Stimulated activated CD4-positive, alpha-beta T cell treated with anti-CD3 and anti-CD28 coated beads, Interleukin-2, amount 100 ng/mL, for 48 hours (primary cell): Measurements from ENCODE around the gene SLC35F1.
"Not testable (repeated sequence)": the region's sequence is repeated elsewhere in the genome, so short reads cannot be mapped to it uniquely, and the experiment has no call there.

Experiments used
- DNase-seq, 2 donors: peaks; one replicate each; pipeline ENCODE4 v3.0.0-alpha.2; 2020

Gene SLC35F1

GRCh38 chr6:117928833-117929232, 21.8 kb downstream of the SLC35F1 start:
- DNase-seq, result no peak

GRCh38 chr6:117929501-117929900, 22.4 kb downstream of the SLC35F1 start:
- no peak for DNase-seq

- no peak for DNase-seq
These were observed 23.6 kb downstream of the SLC35F1 start for GRCh38 chr6:117930645-117931044.

- no peak for DNase-seq
These were observed 24.9 kb downstream of the SLC35F1 start for GRCh38 chr6:117932001-117932400.

GRCh38 chr6:117932676-117933075, 25.6 kb downstream of the SLC35F1 start:
- no peak for DNase-seq

- no peak for DNase-seq
These were observed 26.4 kb downstream of the SLC35F1 start for GRCh38 chr6:117933471-117933870.

GRCh38 chr6:117938311-117938995, 31.4 kb downstream of the SLC35F1 start:
- no peak for DNase-seq

GRCh38 chr6:117947234-117947633, 40.2 kb downstream of the SLC35F1 start:
- DNase-seq, result no peak

- DNase-seq, result no peak
These were observed 44.7 kb downstream of the SLC35F1 start for GRCh38 chr6:117951783-117952182.

- DNase-seq, result no peak
These were observed 48.7 kb downstream of the SLC35F1 start for GRCh38 chr6:117955684-117956256.

- DNase-seq, result no peak
These were observed 49.3 kb downstream of the SLC35F1 start for GRCh38 chr6:117956386-117956785.

- DNase-seq, result no peak
These were observed 51.5 kb downstream of the SLC35F1 start for GRCh38 chr6:117958536-117958935.

GRCh38 chr6:117960877-117961276, 53.8 kb downstream of the SLC35F1 start:
- no peak for DNase-seq

GRCh38 chr6:117961301-117961700, 54.2 kb downstream of the SLC35F1 start:
- no peak for DNase-seq

- DNase-seq, result not testable (repeated sequence)
These were observed 58.7 kb downstream of the SLC35F1 start for GRCh38 chr6:117965763-117966162.

GRCh38 chr6:117971637-117972036, 64.6 kb downstream of the SLC35F1 start:
- DNase-seq, result no peak

- DNase-seq, result no peak
These were observed 68.0 kb downstream of the SLC35F1 start for GRCh38 chr6:117974914-117975627.

GRCh38 chr6:117976030-117976651, 69.1 kb downstream of the SLC35F1 start:
- DNase-seq, result peak in 1 of 2 donors; percentile 1

- DNase-seq, result no peak
These were observed 78.9 kb downstream of the SLC35F1 start for GRCh38 chr6:117985916-117986315.

GRCh38 chr6:117986396-117986795, 79.3 kb downstream of the SLC35F1 start:
- DNase-seq, result no peak

GRCh38 chr6:117989086-117989485, 82.0 kb downstream of the SLC35F1 start:
- no peak for DNase-seq

- DNase-seq, result no peak
These were observed 83.1 kb downstream of the SLC35F1 start for GRCh38 chr6:117990151-117990550.

- no peak for DNase-seq
These were observed 85.8 kb downstream of the SLC35F1 start for GRCh38 chr6:117992856-117993255.

- DNase-seq, result no peak
These were observed 105.9 kb downstream of the SLC35F1 start for GRCh38 chr6:118012944-118013343.
